ENCODE data around the gene KCNQ2.

DNA sequence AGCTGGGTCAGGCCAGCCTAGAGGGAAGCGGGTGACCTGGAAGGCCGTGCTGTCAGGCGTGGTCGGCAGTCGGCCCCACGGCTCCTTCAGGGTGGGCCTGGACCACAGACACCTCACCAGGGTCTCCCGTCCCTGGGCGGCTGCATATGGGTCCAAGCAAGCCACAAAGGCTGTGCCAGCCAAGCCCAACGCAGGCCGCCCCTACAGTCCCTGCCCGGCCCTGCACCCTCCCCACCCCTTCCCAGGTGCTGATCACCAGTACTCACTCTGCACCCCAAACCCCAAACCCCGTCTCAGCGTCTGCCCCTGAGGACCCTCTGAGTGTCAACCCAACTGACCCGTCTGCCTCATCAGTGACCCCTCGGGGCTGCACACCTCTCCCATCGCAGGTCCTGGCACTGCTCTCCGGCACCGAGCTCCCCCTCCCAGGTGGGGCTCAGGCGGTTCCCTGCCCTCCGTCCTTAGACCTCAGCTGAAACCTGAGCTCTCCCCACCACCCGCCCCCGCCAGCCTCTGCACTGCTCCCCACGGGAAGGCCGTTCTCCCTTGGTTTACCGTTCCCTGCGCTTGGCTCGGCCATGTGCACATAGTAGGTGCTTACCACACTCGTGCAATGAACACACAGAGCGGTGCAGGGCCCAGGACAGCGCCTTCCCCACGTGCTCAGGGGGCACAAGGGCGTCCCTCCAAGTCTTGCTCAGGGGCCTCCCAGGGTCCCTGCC, 46.7 kb upstream of the KCNQ2 start:
- TF ChIP-seq POLR2A (IDR thresholded peaks at IDR 0.05): no peak
- TF ChIP-seq, protein P1, sequence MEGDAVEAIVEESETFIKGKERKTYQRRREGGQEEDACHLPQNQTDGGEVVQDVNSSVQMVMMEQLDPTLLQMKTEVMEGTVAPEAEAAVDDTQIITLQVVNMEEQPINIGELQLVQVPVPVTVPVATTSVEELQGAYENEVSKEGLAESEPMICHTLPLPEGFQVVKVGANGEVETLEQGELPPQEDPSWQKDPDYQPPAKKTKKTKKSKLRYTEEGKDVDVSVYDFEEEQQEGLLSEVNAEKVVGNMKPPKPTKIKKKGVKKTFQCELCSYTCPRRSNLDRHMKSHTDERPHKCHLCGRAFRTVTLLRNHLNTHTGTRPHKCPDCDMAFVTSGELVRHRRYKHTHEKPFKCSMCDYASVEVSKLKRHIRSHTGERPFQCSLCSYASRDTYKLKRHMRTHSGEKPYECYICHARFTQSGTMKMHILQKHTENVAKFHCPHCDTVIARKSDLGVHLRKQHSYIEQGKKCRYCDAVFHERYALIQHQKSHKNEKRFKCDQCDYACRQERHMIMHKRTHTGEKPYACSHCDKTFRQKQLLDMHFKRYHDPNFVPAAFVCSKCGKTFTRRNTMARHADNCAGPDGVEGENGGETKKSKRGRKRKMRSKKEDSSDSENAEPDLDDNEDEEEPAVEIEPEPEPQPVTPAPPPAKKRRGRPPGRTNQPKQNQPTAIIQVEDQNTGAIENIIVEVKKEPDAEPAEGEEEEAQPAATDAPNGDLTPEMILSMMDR (IDR thresholded peaks at IDR 0.05 in 8 of 11, conservative IDR thresholded peaks at IDR 0.05 in 3 of 11): no peak

All from spleen (tissue), 7 donors.